Activated B cell treated with CpG ODN at 0.5 μM for 24 hours (primary cell): ENCODE results near the gene KCNJ11. TPM values are rescaled to one million over a fixed set of nuclear protein-coding genes. Genes with fewer than 3 reads are reported as not detected.

Experiments used
- ATAC-seq: fragments of 200-7000 bp; cut with Tn5 transposase; one replicate; pipeline ENCODE4 v1.10.0; 2021; ENCODE audit warnings: low read depth, mild to moderate bottlenecking, moderate library complexity
- CTCF ChIA-PET: fragments of 350-600 bp; sonication (Branson Sonifier 250); formaldehyde crosslinking; loops from one replicate; lab custom pipeline; 2021; ENCODE audit warnings: antibody characterized with exemption; lab: Charles Lee
- POLR2A ChIA-PET: fragments of 350-600 bp; sonication (Branson Sonifier 250); formaldehyde crosslinking; loops from one replicate; lab custom pipeline; 2021; ENCODE audit warnings: antibody characterized with exemption; lab: Charles Lee
- DNase-seq: peaks from one replicate; pipeline ENCODE4 v3.0.0; 2022
- H3K27ac Mint-ChIP-seq: one replicate; pipeline ENCODE4 v1.8.0; 2020; ENCODE audit warnings: mixed read lengths
- H3K27me3 Mint-ChIP-seq: one replicate; pipeline ENCODE4 v1.8.0; 2021; ENCODE audit warnings: mixed read lengths
- H3K36me3 Mint-ChIP-seq: one replicate; pipeline ENCODE4 v1.8.0; 2021; ENCODE audit warnings: low read depth, mixed read lengths
- H3K4me1 Mint-ChIP-seq: one replicate; pipeline ENCODE4 v1.8.0; 2021; ENCODE audit warnings: mixed read lengths
- H3K4me3 Mint-ChIP-seq: one replicate; pipeline ENCODE4 v1.8.0; 2020; ENCODE audit warnings: mild to moderate bottlenecking, mixed read lengths
- H3K9me3 Mint-ChIP-seq: one replicate; pipeline ENCODE4 v1.8.0; 2020; ENCODE audit warnings: mixed read lengths
- CTCF ChIP-seq: fragments of 200-600 bp; IDR thresholded peaks from one replicate; pipeline ENCODE4 v1.8.0; 2022; ENCODE audit warnings: antibody characterized with exemption, mild to moderate bottlenecking
- intact Hi-C: fragments of 100-400 bp; cut with micrococcal nuclease; formaldehyde crosslinking; loops from one replicate; pipeline ENCODE4 v1.15.1; 2024
- total RNA-seq: library from RNA; stranded (reverse); gene quantifications from 2 replicates; pipeline ENCODE4 v1.2.3, GENCODE V29; 2022

KCNJ11 gene
- total RNA-seq, 1 donor from 2014 or later: 1.2 TPM

- ATAC-seq (no peak), DNase-seq (no peak)
- intact Hi-C loops: no loop called here
- ChIA-PET POLR2A (no interaction called here), CTCF (no interaction called here)
- no peaks in the 10 kb centered on the region for H3K9me3 Mint-ChIP-seq
- no peak overlapping the region for H3K27ac Mint-ChIP-seq
- no peaks in the 10 kb centered on the region for H3K36me3 Mint-ChIP-seq
- peaks cover 16% of the 10 kb centered on the region for H3K4me1 Mint-ChIP-seq
- no peaks in the 10 kb centered on the region for H3K27me3 Mint-ChIP-seq
- H3K4me3 Mint-ChIP-seq: no peak overlapping the region
- no peak for TF ChIP-seq CTCF
Observed at GRCh38 chr11:17401841-17402240, 13.4 kb upstream of the KCNJ11 start.

GRCh38 chr11:17401316-17401715 lies 12.9 kb upstream of the KCNJ11 start:
- Mint-ChIP-seq H3K36me3 (no peaks in the 10 kb centered on the region), H3K4me3 (no peak overlapping the region), H3K27ac (no peak overlapping the region), H3K4me1 (peaks cover 16% of the 10 kb centered on the region), H3K27me3 (no peaks in the 10 kb centered on the region), H3K9me3 (no peaks in the 10 kb centered on the region)
- ATAC-seq (no peak), DNase-seq (no peak)
- intact Hi-C loops: no loop called here
- TF ChIP-seq CTCF: no peak
- POLR2A ChIA-PET: no interaction called here
- CTCF ChIA-PET: no interaction called here

- no peak for TF ChIP-seq CTCF
- H3K27me3 Mint-ChIP-seq: no peaks in the 10 kb centered on the region
- H3K36me3 Mint-ChIP-seq: no peaks in the 10 kb centered on the region
- peak overlapping the region; percentile 68 for H3K27ac Mint-ChIP-seq
- CTCF ChIA-PET: interaction anchor here (1.0 kb wide), 1 partner anchor 11 kb away, joined by 3 read pairs; no protein-coding TSS in a partner anchor
- peak; percentile 80 for ATAC-seq
- DNase-seq: no peak
- H3K9me3 Mint-ChIP-seq: no peaks in the 10 kb centered on the region
- peak overlapping the region; percentile 36 for H3K4me3 Mint-ChIP-seq
- intact Hi-C loops: no loop called here
- POLR2A ChIA-PET: no interaction called here
- peaks cover 16% of the 10 kb centered on the region for H3K4me1 Mint-ChIP-seq
Observed at GRCh38 chr11:17400048-17400775, 11.8 kb upstream of the KCNJ11 start.

GRCh38 chr11:17399236-17399635 lies 10.8 kb upstream of the KCNJ11 start:
- ATAC-seq (no peak), DNase-seq (no peak)
- Mint-ChIP-seq H3K27ac (no peak overlapping the region), H3K27me3 (no peaks in the 10 kb centered on the region), H3K36me3 (no peaks in the 10 kb centered on the region), H3K9me3 (no peaks in the 10 kb centered on the region), H3K4me3 (no peak overlapping the region), H3K4me1 (peaks cover 16% of the 10 kb centered on the region)
- POLR2A ChIA-PET: no interaction called here
- CTCF ChIA-PET: no interaction called here
- intact Hi-C loops: no loop called here
- no peak for TF ChIP-seq CTCF

GRCh38 chr11:17397311-17398002 lies 9.0 kb upstream of the KCNJ11 start:
- DNase-seq (no peak), ATAC-seq (no peak)
- Mint-ChIP-seq H3K4me3 (no peak overlapping the region), H3K9me3 (no peaks in the 10 kb centered on the region), H3K27me3 (no peaks in the 10 kb centered on the region), H3K4me1 (peaks cover 16% of the 10 kb centered on the region), H3K27ac (no peak overlapping the region), H3K36me3 (no peaks in the 10 kb centered on the region)
- POLR2A ChIA-PET: no interaction called here
- TF ChIP-seq CTCF: no peak
- CTCF ChIA-PET: interaction anchor here (1.1 kb wide), 1 partner anchor 9 kb away, joined by 5 read pairs; the partner anchor contains the start of gene KCNJ11
- intact Hi-C loops: no loop called here
